ENCODE data around the gene GPS1. TPM values are rescaled to one million over a fixed set of nuclear protein-coding genes. Genes with fewer than 3 reads are reported as not detected.

Gene GPS1
- total and polyA plus RNA-seq, 2 of the 4 experiments (the other 2 are of a cell fraction) = 157 to 181 TPM

- Histone ChIP-seq H2AK5ac (ENCODE audit: low read depth, low read length) (no peak overlapping the region), H3K36me3 (ENCODE audit: control insufficient read depth, insufficient read depth, low read length) (peaks cover 78% of the 10 kb centered on the region), H3K4ac (ENCODE audit: low read depth, low read length) (no peak overlapping the region), H3K79me1 (ENCODE audit: low read depth in 1 of 2, low read length in 2 of 2) (no peaks in the 10 kb centered on the region), H2BK15ac (ENCODE audit: low read depth, low read length) (no peak overlapping the region), H3K9ac (ENCODE audit: low read depth, low read length) (no peak overlapping the region), H3K56ac (ENCODE audit: extremely low read depth, insufficient read depth, low read length) (no peak overlapping the region), H3K27ac (ENCODE audit: insufficient read depth, low read length) (no peak overlapping the region), H3K4me1 (ENCODE audit: control insufficient read depth, insufficient read depth, low read length) (no peaks in the 10 kb centered on the region), H4K5ac (ENCODE audit: low read depth, low read length) (no peak overlapping the region), H3K14ac (replicated peaks; ENCODE audit: low read depth, low read length) (no peak overlapping the region), H2AFZ (replicated peaks; ENCODE audit: low read length, poor library complexity) (no peak overlapping the region), H3K18ac (ENCODE audit: low read depth, low read length) (no peak overlapping the region), H4K20me1 (ENCODE audit: insufficient read depth, low read length) (no peaks in the 10 kb centered on the region; the same call in none of the 2 replicates), H3K4me3 (ENCODE audit: insufficient read depth, low read depth, low read length) (no peak overlapping the region), H3K23ac (ENCODE audit: low read depth, low read length) (no peak overlapping the region), H3K9me3 (ENCODE audit: control insufficient read depth, insufficient read depth, low read length) (no peaks in the 10 kb centered on the region), H2BK5ac (ENCODE audit: low read depth, low read length, poor library complexity, severe bottlenecking) (no peak overlapping the region), H2BK20ac (ENCODE audit: low read depth, low read length) (no peak overlapping the region), H3K4me2 (ENCODE audit: low read depth, low read length) (no peak overlapping the region), H4K91ac (ENCODE audit: insufficient read depth, low read depth, low read length) (no peak overlapping the region), H2AK9ac (replicated peaks; ENCODE audit: low read depth, low read length, poor library complexity) (no peak overlapping the region), H3K27me3 (ENCODE audit: control insufficient read depth, insufficient read depth, low read length) (no peaks in the 10 kb centered on the region), H3K9me1 (ENCODE audit: insufficient read depth, low read length) (no peaks in the 10 kb centered on the region), H4K8ac (ENCODE audit: low read depth in 2 of 2, low read length in 2 of 2) (no peak overlapping the region), H2BK120ac (ENCODE audit: low read depth, low read length) (no peak overlapping the region)
- TF ChIP-seq RCOR1 (IDR thresholded peaks at IDR 0.05; ENCODE audit: insufficient replicate concordance, low read length) (no peak), CEBPB (IDR thresholded peaks at IDR 0.05; ENCODE audit: low read depth, low read length) (no peak), USF2 (IDR thresholded peaks at IDR 0.05; ENCODE audit: low read depth, low read length) (no peak), RAD21 (IDR thresholded peaks at IDR 0.05; ENCODE audit: low read length) (no peak), MAZ (IDR thresholded peaks at IDR 0.05; ENCODE audit: borderline replicate concordance, low read depth, low read length) (no peak), FOS (IDR thresholded peaks at IDR 0.05; ENCODE audit: low read depth, low read length) (no peak), CTCF (conservative IDR thresholded peaks at IDR 0.05; ENCODE audit: low read depth, low read length) (no peak)
- intact Hi-C loops (cut with micrococcal nuclease) = no loop called here
- dilution Hi-C loops (cut with HindIII; ENCODE audit: low sequenced_read_pairs, unreplicated experiment) = no loop called here
- ChIA-PET CTCF (no interaction called here), POLR2A (ENCODE audit: unreplicated experiment) (no interaction called here)
- in situ Hi-C loops (cut with MboI; ENCODE audit: low sequenced_read_pairs) = no loop called here
- DNase-seq (no peak), ATAC-seq (ENCODE audit: low read depth) (no peak)
- BruUV-seq (replicated peaks) = no TSS peak
- 93% methylated on average over 16 of the region's 22 CpGs; no CpG with 5 or more reads in 1 of the 2 experiments for WGBS, 2 experiments (ENCODE audit: extremely low coverage in 2 of 2, insufficient read length in 1 of 2)
Measured at GRCh38 chr17:82081966-82082365, 30.3 kb downstream of the GPS1 start.

Measured in IMR-90 (cell line).